Transverse colon (tissue), 4 donors: ENCODE data around the gene CPM.

ENCODE experiments used
- EP300 ChIP-seq: sonication (generic); formaldehyde crosslinking; IDR thresholded peaks from one replicate; pipeline ENCODE4 v1.6.1; 2017; ENCODE audit warnings: antibody characterized with exemption, low read depth
- POLR2A ChIP-seq: fragments of 450-650 bp; IDR thresholded peaks from one replicate; pipeline ENCODE4 v1.6.1; 2016; ENCODE audit warnings: antibody characterized with exemption, mild to moderate bottlenecking, moderate library complexity
- POLR2AphosphoS5 ChIP-seq, 3 donors: sonication (generic); formaldehyde crosslinking; IDR thresholded peaks; one replicate each; pipeline ENCODE4 v1.6.1; 2016; ENCODE audit warnings: antibody characterized with exemption in 3 of 3
- TF ChIP-seq, protein P1 (sequence below), 5 experiments: fragments of 200-600 bp in 3 of 5; fragments of 450-650 bp in 2 of 5; sonication (generic) in 3 of 5; IDR thresholded peaks; 1 replicate in 2 of 5; 2 replicates in 3 of 5; pipeline ENCODE4 v1.5.1; 2016 to 2017; ENCODE audit warnings: antibody characterized with exemption in 5 of 5, inconsistent platforms in 3 of 5, mild to moderate bottlenecking in 2 of 5, moderate library complexity in 1 of 5

DNA sequence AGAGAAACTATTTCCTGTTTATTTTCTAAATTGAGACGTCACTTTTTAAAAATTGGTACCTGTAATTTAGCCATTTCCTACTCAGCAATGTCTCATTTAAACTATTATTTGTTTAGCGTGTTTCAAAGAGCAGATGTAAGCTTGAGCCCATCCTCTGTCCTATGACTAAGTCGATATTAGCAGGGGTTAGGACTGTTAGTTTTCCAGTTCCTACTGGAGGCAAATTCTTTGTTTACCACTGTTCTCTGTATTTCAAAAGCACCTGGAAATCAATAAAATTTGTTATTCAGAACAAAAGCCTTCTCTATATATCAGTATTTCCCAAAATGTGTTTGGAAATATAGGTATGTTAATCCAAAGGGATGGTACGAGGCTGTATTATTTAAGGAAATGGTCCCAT, 82.6 kb downstream of the CPM start:
- TF ChIP-seq, protein P1, sequence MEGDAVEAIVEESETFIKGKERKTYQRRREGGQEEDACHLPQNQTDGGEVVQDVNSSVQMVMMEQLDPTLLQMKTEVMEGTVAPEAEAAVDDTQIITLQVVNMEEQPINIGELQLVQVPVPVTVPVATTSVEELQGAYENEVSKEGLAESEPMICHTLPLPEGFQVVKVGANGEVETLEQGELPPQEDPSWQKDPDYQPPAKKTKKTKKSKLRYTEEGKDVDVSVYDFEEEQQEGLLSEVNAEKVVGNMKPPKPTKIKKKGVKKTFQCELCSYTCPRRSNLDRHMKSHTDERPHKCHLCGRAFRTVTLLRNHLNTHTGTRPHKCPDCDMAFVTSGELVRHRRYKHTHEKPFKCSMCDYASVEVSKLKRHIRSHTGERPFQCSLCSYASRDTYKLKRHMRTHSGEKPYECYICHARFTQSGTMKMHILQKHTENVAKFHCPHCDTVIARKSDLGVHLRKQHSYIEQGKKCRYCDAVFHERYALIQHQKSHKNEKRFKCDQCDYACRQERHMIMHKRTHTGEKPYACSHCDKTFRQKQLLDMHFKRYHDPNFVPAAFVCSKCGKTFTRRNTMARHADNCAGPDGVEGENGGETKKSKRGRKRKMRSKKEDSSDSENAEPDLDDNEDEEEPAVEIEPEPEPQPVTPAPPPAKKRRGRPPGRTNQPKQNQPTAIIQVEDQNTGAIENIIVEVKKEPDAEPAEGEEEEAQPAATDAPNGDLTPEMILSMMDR (IDR thresholded peaks at IDR 0.05): no peak
- TF ChIP-seq POLR2A (no peak), POLR2AphosphoS5 (IDR thresholded peaks at IDR 0.05) (no peak), EP300 (no peak)
